Non-pigmented ciliary epithelial cell (primary cell): Measurements from ENCODE around the gene BNIP1.
"Not testable (repeated sequence)": the region's sequence is repeated elsewhere in the genome, so short reads cannot be mapped to it uniquely, and the experiment has no call there.

Experiments used
- DNase-seq: peaks from one replicate; pipeline ENCODE4 v3.0.0-alpha.2; 2010; ENCODE audit warnings: low read depth

Gene BNIP1

DNA sequence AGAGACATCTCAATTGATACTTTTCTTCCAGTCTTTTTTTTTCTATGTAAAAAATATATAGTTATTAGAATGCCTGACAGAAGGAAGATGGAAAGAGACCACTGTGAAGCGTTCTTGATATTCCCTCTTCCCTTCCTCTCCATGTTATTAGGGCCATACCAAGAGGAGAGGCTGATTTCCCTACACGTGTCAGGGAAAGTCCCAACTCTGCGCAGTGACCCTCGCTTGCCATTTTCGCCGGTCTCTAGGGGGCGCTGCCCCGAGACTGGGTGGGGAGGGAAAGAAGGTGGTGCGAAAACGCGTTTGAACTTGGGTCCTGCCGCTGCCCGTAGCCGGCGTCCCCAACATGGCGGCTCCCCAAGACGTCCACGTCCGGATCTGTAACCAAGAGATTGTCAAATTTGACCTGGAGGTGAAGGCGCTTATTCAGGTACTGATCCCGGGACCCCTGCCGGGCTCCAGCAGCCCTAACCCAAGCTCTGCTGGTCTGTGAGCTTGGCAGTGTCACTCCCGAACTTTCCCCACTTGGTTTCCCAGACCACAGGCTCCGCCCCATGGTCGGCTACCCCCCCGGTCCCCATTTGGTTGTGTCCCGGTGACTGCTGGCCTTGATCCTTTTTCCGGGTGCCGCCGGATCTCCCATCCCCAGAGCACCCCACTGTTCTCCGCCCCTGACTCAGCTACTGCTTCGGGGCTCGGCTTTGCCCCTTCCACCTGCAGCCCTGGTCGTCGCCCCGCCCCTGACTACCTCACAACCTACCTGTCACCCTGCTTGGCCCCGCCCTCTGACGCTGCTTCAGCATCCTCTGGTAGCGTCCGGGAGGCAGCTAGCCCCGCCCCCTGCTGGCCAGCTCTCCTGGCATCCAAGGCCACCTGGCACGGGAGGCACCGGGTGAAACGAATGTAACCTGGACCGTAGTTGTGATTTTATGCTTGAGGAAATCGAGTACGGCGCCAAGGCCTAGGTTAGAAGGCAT lies at the start of gene BNIP1:
Gene BNIP1, plus strand, starts transcription at position 332 of the 977 bp plus-strand sequence. Its CDS starts 15 bp downstream, at position 347.
- peak; percentile 77 for DNase-seq

- DNase-seq = no peak
Measured at GRCh38 chr5:173098787-173099186, 45.5 kb upstream of the BNIP1 start.

- DNase-seq = no peak
Measured at GRCh38 chr5:173099461-173099860, 44.9 kb upstream of the BNIP1 start.

DNA sequence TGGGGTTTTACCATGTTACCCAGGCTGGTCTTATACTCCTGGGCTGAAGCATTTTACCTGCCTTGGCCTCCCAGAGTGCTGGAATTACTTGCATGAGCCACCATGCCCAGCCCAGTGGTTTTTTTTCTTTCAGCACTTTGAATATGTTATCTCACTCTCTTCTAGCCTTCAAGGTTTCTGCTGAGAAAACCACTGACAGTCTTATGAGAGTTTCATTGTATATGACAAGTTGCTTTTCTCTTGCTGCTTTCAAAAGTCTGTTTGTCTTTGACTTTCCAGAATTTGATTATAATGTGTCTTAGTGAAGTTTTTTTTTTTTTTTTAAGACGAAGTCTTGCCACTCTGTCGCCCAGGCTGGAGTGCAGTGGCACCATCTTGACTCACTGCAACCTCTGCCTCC lies 43.1 kb upstream of the BNIP1 start:
- no peak for DNase-seq

DNA sequence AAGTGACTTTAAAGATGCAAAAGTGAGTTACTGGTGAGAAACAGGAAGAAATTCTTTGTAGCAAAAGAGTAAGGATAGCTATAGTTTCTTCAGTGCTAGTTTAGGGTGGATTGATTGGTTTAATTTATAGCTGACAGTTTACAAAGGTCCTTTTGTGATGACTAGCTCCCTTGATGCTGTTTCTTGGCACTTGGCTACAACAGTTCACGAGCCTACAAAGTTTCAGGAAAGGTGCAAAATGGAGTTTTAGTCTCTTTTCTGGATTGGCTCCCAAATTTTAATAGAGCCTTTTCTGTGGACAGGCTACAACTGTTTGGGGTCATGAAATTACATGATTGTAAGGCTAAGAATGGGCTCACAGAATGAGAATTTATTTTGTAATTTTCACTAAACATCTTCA lies 40.9 kb upstream of the BNIP1 start:
- no peak for DNase-seq

GRCh38 chr5:173108914-173109313 lies 35.4 kb upstream of the BNIP1 start:
- DNase-seq = no peak

- no peak for DNase-seq
Measured at GRCh38 chr5:173114536-173114935, 29.8 kb upstream of the BNIP1 start.

- DNase-seq = no peak
Measured at GRCh38 chr5:173119719-173120118, 24.6 kb upstream of the BNIP1 start.

DNA sequence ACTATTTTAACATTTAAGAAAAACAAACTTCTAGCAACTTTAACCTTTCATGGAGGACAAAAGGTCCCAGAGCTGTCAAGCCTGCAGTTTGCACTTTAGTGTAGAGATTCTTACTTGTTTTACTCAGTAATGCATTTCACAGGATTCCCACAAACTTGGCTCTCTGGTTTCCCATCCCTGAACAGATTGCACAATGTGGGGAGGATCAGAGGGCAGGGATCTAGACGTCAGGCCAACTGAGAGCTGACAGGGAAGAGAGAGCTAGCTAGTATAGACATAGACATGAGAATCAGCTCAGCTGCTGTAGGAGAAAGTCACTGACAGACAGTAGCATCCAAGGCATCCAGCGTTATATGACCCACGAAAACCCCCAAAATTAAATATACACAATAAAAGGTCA lies 20.9 kb upstream of the BNIP1 start:
- DNase-seq = no peak

GRCh38 chr5:173132166-173132565 lies 12.2 kb upstream of the BNIP1 start:
- not testable (repeated sequence) for DNase-seq

DNA sequence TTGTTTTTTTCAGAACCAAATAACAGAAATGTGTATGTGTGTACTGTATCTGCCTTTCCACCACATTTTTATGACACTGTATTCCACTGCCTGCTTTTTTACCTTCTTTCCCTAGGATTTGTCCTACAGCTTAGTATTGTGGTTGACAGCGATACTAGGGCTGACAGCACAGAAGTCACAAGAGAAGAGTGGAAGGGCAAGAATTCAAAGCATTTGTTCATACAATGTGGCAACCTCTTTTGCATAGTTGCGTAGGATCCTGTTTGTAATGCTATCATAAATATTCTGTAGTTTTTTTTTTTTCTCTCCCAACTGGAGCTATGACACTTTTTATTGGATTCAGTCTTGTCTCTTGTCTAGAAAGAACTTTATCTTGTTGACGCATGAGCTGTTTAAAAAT lies 5.6 kb upstream of the BNIP1 start:
- DNase-seq = no peak

DNA sequence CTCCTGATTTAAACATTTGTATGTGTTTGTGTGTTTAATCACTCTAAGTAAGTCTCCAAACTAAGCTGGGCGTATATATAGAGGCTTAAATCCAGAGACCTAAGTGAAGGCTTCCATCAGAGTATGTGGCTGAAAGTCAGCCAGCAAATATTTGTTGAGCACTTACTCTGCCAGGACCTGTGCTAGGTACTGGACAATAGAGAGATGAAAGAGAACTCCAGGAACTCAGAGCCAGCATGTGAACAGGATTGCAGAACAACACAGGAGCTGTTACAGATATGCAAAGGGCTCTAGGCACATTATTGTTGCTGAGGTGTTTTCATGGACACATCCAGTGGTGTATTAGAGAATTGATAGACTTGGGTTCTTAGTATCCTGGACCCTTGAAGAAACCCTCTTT lies 4.7 kb upstream of the BNIP1 start:
- no peak for DNase-seq

DNA sequence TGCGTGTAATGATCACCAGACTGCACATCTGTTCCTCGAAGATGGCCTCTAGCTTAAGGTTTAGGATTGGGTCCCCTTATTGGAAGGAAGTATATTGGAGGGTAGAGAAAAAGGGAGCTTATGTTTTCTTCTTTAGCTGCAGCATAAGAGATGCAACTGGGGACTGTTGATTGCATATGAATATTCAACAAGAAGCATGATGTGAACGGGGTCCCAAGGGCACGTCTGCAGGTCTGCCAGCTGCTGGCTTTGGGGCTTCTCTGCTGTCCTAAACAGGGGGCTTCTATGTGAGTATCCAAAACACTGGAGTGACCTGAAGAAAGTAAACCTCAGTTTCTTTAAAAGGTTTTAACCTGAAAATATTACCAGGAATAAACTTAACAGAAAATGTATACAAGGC lies 3.6 kb upstream of the BNIP1 start:
- DNase-seq = no peak

DNA sequence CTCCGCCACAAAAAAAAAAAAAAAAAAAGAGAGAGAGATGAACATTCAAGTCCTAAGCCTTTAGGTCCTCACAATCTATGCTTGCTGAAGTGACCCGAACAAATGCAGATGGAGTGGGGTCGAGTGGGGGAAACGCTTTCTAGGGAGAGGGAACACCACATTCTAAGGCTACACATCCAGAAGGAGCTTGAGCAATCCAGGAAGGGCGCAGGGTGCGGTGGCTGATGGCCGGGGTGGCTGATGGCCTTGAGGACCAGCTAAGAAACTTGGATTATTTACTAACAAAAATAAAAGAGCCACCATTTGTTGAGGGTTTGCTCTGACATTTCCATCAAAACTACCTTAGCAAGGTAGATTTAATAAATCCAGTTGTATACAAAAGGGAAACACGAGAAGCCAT lies 764 bp upstream of the BNIP1 start:
- DNase-seq = no peak

DNA sequence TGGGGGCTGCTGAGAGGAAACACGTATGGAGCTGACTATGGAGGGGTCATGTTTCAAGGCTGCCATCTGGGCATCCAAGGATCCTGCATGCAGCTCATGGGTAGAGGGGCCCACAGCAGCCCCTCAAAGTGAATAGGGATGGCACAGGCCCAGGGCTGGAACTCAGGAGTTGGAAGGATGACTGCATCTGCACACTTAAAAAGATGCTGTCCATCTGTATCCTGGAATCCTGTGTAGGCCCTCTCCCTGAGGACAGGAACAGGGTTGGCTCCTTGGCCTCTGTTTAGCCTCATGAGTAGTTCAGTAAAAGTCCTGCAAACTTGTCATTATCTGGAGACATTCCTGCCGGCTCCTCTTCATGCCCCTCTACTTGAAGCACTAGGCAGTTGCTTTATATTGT lies 4.0 kb downstream of the BNIP1 start:
- DNase-seq = no peak

DNA sequence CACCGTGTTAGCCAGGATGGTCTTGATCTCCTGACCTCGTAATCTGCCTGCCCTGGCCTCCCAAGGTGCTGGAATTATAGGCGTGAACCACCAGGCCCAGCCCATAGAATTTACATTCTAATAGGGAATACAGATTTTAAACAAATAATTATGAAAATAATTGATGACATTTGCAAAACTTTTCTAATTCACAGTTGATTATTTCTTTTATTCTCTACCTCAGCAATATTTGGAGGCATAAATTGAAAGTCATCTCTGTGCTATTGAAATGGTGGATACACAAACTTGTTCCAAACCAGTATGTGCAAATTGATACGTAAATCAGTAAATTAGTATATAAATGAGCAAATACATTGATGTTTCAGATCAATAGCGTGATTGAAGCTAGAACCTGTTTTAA lies 8.2 kb downstream of the BNIP1 start:
- no peak for DNase-seq

DNA sequence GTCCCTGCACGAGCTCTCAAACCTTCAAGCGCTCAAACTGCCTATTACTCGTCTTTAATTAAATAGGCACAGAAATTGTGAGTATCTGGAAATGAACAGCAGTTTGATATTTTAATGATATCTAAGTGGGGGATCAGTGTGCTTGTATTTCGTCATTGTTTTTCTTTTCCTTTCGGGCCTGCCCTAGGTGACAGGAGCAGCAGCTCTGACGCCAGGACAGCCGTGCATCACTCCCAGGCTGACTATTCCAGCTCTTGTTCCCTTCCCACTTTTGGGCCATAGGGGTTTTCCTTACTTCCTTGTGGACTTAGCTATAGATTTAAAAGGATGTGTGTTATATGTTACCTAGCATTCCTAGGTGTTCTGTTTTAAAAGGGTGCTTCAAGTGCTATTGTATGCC lies 9.5 kb downstream of the BNIP1 start:
- no peak for DNase-seq

DNA sequence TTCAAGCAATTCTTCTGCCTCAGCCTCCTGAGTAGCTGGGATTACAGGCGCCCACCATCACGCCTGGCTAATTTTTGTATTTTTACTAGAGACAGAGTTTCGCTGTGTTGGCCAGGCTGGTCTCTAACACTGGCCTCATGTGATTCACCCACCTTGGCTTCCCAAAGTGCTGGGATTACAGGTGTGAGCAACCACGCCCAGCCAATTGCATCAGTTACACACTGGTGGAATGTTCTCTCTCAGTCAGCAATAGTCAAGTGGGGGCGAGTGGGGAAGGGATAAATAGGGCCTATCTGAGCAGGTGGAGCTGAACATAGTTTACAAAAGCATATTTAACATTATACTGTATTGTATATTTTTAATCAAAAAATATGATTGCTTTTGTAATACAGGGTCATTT lies 10.3 kb downstream of the BNIP1 start:
- not testable (repeated sequence) for DNase-seq

GRCh38 chr5:173155912-173156311 lies 11.6 kb downstream of the BNIP1 start:
- no peak for DNase-seq

DNA sequence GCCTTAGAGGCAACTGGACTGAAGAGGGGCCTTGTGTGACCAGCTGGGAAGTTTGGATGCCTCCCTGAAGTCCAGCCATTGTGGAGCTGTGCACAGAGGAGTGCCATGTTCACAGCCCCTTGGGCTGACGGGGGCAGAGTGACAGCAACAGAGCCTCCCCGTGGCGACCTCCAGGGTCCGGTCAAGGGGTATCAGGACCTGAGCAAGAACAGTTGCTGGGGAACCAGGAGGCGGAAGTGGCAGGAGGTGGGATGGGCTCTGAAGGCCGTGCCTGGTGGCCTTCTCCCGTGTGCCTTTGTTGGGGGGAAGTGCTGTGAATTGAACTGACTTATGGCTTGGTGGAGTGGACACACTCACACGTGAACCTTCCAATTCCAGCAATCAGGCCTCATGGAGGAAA lies 14.0 kb downstream of the BNIP1 start:
- DNase-seq = no peak

DNA sequence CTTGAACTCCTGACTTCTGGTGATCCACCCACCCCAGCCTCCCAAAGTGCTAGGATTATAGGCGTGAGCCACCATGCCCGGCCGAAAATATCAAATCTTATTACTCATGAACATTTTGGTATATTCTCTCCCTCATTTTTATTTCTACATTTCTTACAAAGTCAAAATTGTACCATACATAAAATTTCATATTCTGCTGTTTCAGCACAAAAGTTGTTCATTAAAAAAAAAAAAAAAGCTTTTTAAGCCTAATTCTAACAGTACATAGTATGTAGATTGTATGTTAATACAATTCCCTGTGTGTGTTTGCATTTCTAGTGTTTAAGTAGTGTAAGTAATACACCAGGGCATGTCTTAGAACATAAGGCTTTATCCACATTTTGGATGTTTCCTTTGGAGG lies 14.9 kb downstream of the BNIP1 start:
- no peak for DNase-seq

- DNase-seq = no peak
Measured at GRCh38 chr5:173161148-173161547, 16.8 kb downstream of the BNIP1 start.

DNA sequence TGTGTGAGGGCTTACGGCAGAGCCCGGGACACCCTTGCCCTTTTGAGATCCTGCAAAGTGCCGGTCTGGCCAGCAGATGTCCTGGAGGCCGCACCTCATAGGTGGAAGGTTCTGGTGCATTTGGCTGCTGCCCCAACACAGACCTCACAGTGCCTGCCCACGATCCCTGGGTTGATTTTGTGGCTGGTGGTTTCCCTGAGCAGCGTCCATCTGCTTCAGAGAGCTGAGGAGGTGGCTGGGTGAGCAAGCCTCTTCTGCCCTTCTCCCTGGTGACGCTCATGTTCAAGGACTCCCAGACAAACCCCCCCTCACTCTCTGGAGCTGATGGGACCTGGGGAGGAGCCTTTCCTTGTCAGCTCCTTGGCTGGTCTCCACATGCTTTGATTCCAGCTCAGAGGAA lies 18.9 kb downstream of the BNIP1 start:
- DNase-seq = no peak
